A673 (cell line): Measurements from ENCODE around the gene VTCN1. TPM values are rescaled to one million over a fixed set of nuclear protein-coding genes. Genes with fewer than 3 reads are reported as not detected.

Experiments used
- BruUV-seq: library from RNA; stranded (reverse); fragments of 400-500 nt; replicated peaks from 2 replicates; lab custom pipeline; 2021; lab: Mats Ljungman, UMichigan
- CTCF ChIA-PET: fragments of 300-600 bp; sonication (Branson Sonifier 250); formaldehyde crosslinking; loops from one replicate; lab custom pipeline; 2022; ENCODE audit warnings: antibody characterized with exemption; lab: Charles Lee
- POLR2A ChIA-PET: fragments of 300-600 bp; sonication (Branson Sonifier 250); formaldehyde crosslinking; loops from one replicate; lab custom pipeline; 2022; ENCODE audit warnings: antibody characterized with exemption; ENCODE audit not compliant: low non-redundant PET; lab: Charles Lee
- DNase-seq: peaks from one replicate; pipeline ENCODE4 v3.0.0-alpha.2; 2015; ENCODE audit warnings: low spot score
- H3K27ac ChIP-seq: fragments of 200-600 bp; sonication (generic); 2 replicates; pipeline ENCODE4 v1.5.1; 2016; ENCODE audit warnings: mixed run types, low read depth, mild to moderate bottlenecking, mixed read lengths, antibody characterized with exemption, low read length; ENCODE audit not compliant: poor library complexity, severe bottlenecking
- H3K27me3 ChIP-seq: fragments of 200-600 bp; sonication (generic); replicated peaks from 2 replicates; pipeline ENCODE4 v1.6.1; 2017; ENCODE audit warnings: mixed run types, low read depth, mild to moderate bottlenecking, mixed read lengths, antibody characterized with exemption, low read length; ENCODE audit not compliant: insufficient read depth, poor library complexity
- H3K36me3 ChIP-seq: fragments of 200-600 bp; sonication (generic); 2 replicates; pipeline ENCODE4 v1.6.1; 2016; ENCODE audit warnings: mixed run types, mild to moderate bottlenecking, mixed read lengths, antibody characterized with exemption, low read length; ENCODE audit not compliant: insufficient read depth, poor library complexity, severe bottlenecking
- H3K4me1 ChIP-seq: fragments of 200-600 bp; sonication (generic); 2 replicates; pipeline ENCODE4 v1.6.1; 2017; ENCODE audit warnings: mixed run types, mild to moderate bottlenecking, mixed read lengths, antibody characterized with exemption, low read length; ENCODE audit not compliant: insufficient read depth, poor library complexity, severe bottlenecking
- H3K4me3 ChIP-seq: fragments of 200-600 bp; sonication (generic); 2 replicates; pipeline ENCODE4 v1.5.1; 2016; ENCODE audit warnings: low read depth, mixed run types, mild to moderate bottlenecking, mixed read lengths, low read length; ENCODE audit not compliant: poor library complexity, severe bottlenecking
- H3K9me3 ChIP-seq: fragments of 200-600 bp; sonication (generic); 2 replicates; pipeline ENCODE4 v1.6.1; 2016; ENCODE audit warnings: mixed run types, low read depth, mild to moderate bottlenecking, mixed read lengths, antibody characterized with exemption, low read length; ENCODE audit not compliant: poor library complexity, severe bottlenecking
- EZH2 ChIP-seq: fragments of 200-600 bp; sonication (generic); IDR thresholded peaks from 2 replicates; pipeline ENCODE4 v1.6.1; 2017; ENCODE audit warnings: borderline replicate concordance, low read depth, mild to moderate bottlenecking, mixed read lengths, antibody characterized with exemption, low read length; ENCODE audit not compliant: poor library complexity, severe bottlenecking
- intact Hi-C: fragments of 100-400 bp; cut with micrococcal nuclease; formaldehyde crosslinking; loops from one replicate; pipeline ENCODE4 v1.10.0; 2022; ENCODE audit not compliant: unreplicated experiment
- total RNA-seq: library from RNA; stranded (reverse); gene quantifications from 2 replicates; pipeline ENCODE4 v1.2.3, GENCODE V29; 2021
- TF ChIP-seq, protein P1 (sequence below): fragments of 300-800, 200-600 bp; sonication (generic); conservative IDR thresholded peaks from 2 replicates; pipeline ENCODE4 v1.5.1; 2017; ENCODE audit warnings: low read depth, mild to moderate bottlenecking, antibody characterized with exemption, low read length, moderate library complexity, mixed read lengths

The VTCN1 gene
- total RNA-seq, 1 experiment from 2014 or later, result not detected

DNA sequence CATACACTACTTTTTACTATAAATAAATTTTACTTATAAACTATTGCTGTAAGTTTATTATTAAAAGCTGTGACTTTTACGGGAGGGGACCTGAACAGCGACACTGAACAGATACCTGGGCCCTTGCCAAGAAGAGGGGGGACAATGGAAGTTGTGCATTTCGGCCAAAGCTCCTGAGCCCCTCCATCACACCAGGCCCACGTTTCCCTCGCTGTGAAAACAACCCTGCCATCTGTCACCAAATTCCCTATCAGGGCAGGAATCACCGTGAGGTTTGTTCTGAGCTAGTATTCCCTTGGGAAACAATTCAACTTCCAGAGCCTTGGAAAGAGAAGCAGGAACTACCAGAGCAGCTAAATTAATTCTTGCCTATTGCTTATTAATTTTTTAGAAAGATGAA is 37.0 kb downstream of the VTCN1 start:
- DNase-seq, result no peak
- intact Hi-C loops, result no loop called here
- BruUV-seq, result no TSS peak
- TF ChIP-seq, protein P1, sequence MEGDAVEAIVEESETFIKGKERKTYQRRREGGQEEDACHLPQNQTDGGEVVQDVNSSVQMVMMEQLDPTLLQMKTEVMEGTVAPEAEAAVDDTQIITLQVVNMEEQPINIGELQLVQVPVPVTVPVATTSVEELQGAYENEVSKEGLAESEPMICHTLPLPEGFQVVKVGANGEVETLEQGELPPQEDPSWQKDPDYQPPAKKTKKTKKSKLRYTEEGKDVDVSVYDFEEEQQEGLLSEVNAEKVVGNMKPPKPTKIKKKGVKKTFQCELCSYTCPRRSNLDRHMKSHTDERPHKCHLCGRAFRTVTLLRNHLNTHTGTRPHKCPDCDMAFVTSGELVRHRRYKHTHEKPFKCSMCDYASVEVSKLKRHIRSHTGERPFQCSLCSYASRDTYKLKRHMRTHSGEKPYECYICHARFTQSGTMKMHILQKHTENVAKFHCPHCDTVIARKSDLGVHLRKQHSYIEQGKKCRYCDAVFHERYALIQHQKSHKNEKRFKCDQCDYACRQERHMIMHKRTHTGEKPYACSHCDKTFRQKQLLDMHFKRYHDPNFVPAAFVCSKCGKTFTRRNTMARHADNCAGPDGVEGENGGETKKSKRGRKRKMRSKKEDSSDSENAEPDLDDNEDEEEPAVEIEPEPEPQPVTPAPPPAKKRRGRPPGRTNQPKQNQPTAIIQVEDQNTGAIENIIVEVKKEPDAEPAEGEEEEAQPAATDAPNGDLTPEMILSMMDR, result no peak
- no peak for TF ChIP-seq EZH2
- H3K4me1 ChIP-seq, result no peaks in the 10 kb centered on the region
- ChIA-PET POLR2A (no interaction called here), CTCF (no interaction called here)
- no peak overlapping the region for H3K4me3 ChIP-seq
- no peaks in the 10 kb centered on the region for H3K9me3 ChIP-seq
- H3K27ac ChIP-seq, result no peak overlapping the region
- H3K27me3 ChIP-seq, result no peaks in the 10 kb centered on the region
- no peaks in the 10 kb centered on the region for H3K36me3 ChIP-seq

DNA sequence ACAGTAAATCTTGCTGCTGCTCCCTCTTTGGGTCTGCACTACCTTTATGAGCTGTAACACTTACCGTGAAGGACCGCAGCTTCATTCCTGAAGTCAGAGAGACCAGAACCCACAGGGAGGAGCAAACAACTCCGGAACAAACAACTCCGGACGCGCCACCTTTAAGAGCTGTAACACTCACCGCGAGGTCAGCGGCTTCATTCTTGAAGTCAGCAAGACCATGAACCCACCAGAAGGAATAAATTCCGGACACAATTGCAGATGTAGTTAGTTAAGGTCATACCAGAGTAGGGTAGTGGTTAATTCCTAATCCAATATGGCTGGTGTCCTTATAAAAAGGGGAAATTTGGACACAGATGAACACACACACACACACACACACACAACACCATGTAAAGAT is 37.7 kb downstream of the VTCN1 start:
- no peak for TF ChIP-seq EZH2
- Histone ChIP-seq H3K4me3 (no peak overlapping the region), H3K36me3 (no peaks in the 10 kb centered on the region), H3K27me3 (no peaks in the 10 kb centered on the region), H3K9me3 (no peaks in the 10 kb centered on the region), H3K4me1 (no peaks in the 10 kb centered on the region), H3K27ac (no peak overlapping the region)
- intact Hi-C loops, result no loop called here
- CTCF ChIA-PET, result no interaction called here
- POLR2A ChIA-PET, result no interaction called here
- no peak for DNase-seq
- BruUV-seq, result no TSS peak

DNA sequence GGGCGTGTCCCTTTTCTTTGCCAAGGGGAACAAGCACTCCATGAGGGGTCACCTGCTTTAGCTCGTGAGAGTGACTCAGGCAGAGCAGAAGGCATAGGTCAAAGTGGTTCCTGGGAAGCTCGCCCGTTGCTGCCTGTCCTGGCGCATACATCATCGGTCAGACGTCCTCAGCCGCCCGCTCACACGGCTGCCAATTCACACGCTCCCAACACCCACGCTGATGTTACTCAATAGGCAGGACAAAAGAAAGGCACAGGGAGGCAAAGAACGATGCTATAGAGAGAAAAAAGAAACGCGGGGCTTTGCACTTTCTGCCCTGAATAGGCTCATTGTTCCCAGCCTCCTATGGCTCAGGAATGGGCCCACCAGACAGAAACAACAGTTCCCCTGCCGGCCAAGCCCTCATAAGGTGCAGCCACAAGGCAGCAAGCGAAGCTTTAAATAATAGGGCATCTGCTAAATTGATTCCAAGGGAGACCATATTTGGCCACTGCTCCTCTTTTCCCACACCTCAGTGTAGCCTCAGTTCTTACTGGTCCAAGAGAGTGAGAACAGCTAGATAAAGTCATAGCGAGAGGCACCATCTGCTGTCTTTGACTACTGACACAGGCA is 38.7 kb downstream of the VTCN1 start:
- CTCF ChIA-PET, result no interaction called here
- BruUV-seq, result no TSS peak
- no peaks in the 10 kb centered on the region for H3K4me1 ChIP-seq
- no peak overlapping the region for H3K4me3 ChIP-seq
- POLR2A ChIA-PET, result interaction anchor here (0.6 kb wide), 1 partner anchor 9 kb away, joined by 3 read pairs; no protein-coding TSS in a partner anchor
- TF ChIP-seq EZH2, result no peak
- TF ChIP-seq, protein P1, result no peak
- H3K36me3 ChIP-seq, result no peaks in the 10 kb centered on the region
- no peaks in the 10 kb centered on the region for H3K9me3 ChIP-seq
- H3K27me3 ChIP-seq, result no peaks in the 10 kb centered on the region
- no peak for DNase-seq
- intact Hi-C loops, result no loop called here
- H3K27ac ChIP-seq, result no peak overlapping the region
